A673 (cell line): ENCODE measurements around the gene BCLAF3.

Source experiments
- EZH2 ChIP-seq: fragments of 200-600 bp; sonication (generic); IDR thresholded peaks from 2 replicates; pipeline ENCODE4 v1.6.1; 2017; ENCODE audit warnings: borderline replicate concordance, low read depth, mild to moderate bottlenecking, mixed read lengths, antibody characterized with exemption, low read length; ENCODE audit not compliant: poor library complexity, severe bottlenecking
- TF ChIP-seq, protein P1 (sequence below): fragments of 300-800, 200-600 bp; sonication (generic); conservative IDR thresholded peaks from 2 replicates; pipeline ENCODE4 v1.5.1; 2017; ENCODE audit warnings: low read depth, mild to moderate bottlenecking, antibody characterized with exemption, low read length, moderate library complexity, mixed read lengths

DNA sequence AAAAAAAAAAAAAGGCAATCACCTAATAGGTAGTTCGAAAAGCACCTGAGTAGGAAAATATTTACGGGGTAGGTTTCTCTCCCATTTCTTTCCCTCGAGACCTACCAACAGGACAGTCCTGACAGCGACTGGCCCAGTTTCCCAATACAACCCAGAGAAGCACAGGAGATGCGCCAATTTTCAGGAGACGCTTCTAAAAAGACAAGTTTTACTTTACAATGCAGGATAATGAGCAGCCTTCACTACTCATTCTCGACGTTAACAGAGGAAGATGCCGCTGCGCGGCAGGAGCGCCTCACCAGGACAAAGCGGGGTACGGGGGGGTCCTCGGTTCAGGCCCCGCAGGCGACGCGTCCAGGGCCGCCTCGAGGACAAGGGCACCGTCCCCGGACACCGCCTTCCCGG is 708 bp downstream of the BCLAF3 start:
- no peak for TF ChIP-seq EZH2
- TF ChIP-seq, protein P1, sequence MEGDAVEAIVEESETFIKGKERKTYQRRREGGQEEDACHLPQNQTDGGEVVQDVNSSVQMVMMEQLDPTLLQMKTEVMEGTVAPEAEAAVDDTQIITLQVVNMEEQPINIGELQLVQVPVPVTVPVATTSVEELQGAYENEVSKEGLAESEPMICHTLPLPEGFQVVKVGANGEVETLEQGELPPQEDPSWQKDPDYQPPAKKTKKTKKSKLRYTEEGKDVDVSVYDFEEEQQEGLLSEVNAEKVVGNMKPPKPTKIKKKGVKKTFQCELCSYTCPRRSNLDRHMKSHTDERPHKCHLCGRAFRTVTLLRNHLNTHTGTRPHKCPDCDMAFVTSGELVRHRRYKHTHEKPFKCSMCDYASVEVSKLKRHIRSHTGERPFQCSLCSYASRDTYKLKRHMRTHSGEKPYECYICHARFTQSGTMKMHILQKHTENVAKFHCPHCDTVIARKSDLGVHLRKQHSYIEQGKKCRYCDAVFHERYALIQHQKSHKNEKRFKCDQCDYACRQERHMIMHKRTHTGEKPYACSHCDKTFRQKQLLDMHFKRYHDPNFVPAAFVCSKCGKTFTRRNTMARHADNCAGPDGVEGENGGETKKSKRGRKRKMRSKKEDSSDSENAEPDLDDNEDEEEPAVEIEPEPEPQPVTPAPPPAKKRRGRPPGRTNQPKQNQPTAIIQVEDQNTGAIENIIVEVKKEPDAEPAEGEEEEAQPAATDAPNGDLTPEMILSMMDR: no peak
